Measurements from ENCODE around the gene MOV10. TPM values are rescaled to one million over a fixed set of nuclear protein-coding genes. Genes with fewer than 3 reads are reported as not detected.

MOV10 gene
- total and polyA plus RNA-seq, 2 of the 8 experiments (the other 6 are each of a cell fraction or from before 2014, with no cell fraction given), result 57.3 to 109 TPM

DNA sequence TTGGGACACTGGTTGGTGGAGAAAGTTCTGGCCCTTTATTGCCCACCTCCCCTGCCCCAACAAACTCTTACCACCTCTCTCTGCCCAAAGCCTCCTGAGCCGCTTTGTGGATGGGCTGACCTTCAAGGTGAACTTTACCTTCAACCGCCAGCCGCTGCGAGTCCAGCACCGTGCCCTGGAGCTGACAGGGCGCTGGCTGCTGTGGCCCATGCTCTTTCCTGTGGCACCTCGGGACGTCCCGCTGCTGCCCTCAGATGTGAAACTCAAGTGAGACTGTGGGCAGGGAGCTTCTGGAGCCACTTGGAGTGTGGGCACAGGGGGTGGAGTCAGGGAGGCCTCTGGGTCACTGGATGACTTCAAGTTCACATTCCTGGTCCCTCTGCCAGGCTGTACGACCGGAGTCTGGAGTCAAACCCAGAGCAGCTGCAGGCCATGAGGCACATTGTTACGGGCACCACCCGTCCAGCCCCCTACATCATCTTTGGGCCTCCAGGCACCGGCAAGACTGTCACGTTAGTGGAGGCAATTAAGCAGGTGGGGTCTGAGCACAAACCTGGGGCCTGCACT lies 20.0 kb downstream of the MOV10 start:
- no peak overlapping the region for H3K9ac ChIP-seq (replicated peaks in 1 of 4; ENCODE audit: extremely low read depth in 1 of 4, low read depth in 3 of 4, low read length in 3 of 4)
- H3K27me3 ChIP-seq (replicated peaks in 1 of 4; ENCODE audit: control insufficient read depth in 3 of 4, extremely low read depth in 1 of 4, insufficient read depth in 3 of 4, low read length in 3 of 4), result peaks cover 0 to 2% (median 0%) of the 10 kb centered on the region in 4 experiments; a peak in 1 of 7 replicates
- H3K9me3 ChIP-seq (ENCODE audit: insufficient read depth in 2 of 2, low read depth in 1 of 2, low read length in 1 of 2), result no peaks in the 10 kb centered on the region
- no peak overlapping the region for H2BK20ac ChIP-seq (ENCODE audit: low read length)
- no peak overlapping the region for H3K14ac ChIP-seq (ENCODE audit: insufficient read length)
- H2BK120ac ChIP-seq (replicated peaks; ENCODE audit: low read depth, low read length), result no peak overlapping the region
- no peak overlapping the region for H3K56ac ChIP-seq (replicated peaks; ENCODE audit: insufficient read length, low read depth, low read length)
- FAIRE-seq (no peak), DNase-seq (ENCODE audit: low read depth in 1 of 2, low spot score in 2 of 2) (no peak)
- 92% methylated on average over 15 of the region's 15 CpGs; no CpG with 5 or more reads in 1 of the 2 experiments for WGBS, 2 experiments (ENCODE audit: extremely low coverage in 1 of 2, insufficient coverage in 1 of 2, insufficient read length in 1 of 2, insufficient replicate concordance in 2 of 2, low coverage in 1 of 2, low lambda C conversion rate in 2 of 2, missing lambda C conversion rate in 1 of 2)
- no peak overlapping the region for H2AFZ ChIP-seq (ENCODE audit: low read length)
- no peak overlapping the region for H3K4me2 ChIP-seq (ENCODE audit: insufficient read depth in 1 of 2, low read depth in 2 of 2, low read length in 2 of 2)
- H2BK12ac ChIP-seq (ENCODE audit: low read depth, low read length), result no peak overlapping the region
- no peak overlapping the region for H3K23ac ChIP-seq (ENCODE audit: insufficient read length)
- H3K4me3 ChIP-seq (ENCODE audit: extremely low read depth in 1 of 4, insufficient read depth in 2 of 4, low read depth in 3 of 4, low read length in 4 of 4), result no peak overlapping the region
- H4K20me1 ChIP-seq (replicated peaks in 1 of 2; ENCODE audit: control insufficient read depth in 1 of 2, insufficient read depth in 2 of 2, low read length in 2 of 2), result peaks cover 2 to 16% of the 10 kb centered on the region in 2 experiments
- H3K27ac ChIP-seq (ENCODE audit: low read depth, low read length), result no peak overlapping the region
- no peak overlapping the region for H3K4ac ChIP-seq (replicated peaks; ENCODE audit: insufficient read length, low read depth, low read length)
- no peaks in the 10 kb centered on the region for H3K79me2 ChIP-seq (ENCODE audit: control insufficient read depth in 1 of 2, insufficient read depth in 2 of 2, low read length in 2 of 2)
- H3K4me1 ChIP-seq (replicated peaks in 1 of 4; ENCODE audit: control insufficient read depth in 3 of 4, insufficient read depth in 4 of 4, low read length in 3 of 4), result peaks cover 0 to 13% (median 5%) of the 10 kb centered on the region in 4 experiments; a peak in 4 of 7 replicates
- no peak overlapping the region for H2AK5ac ChIP-seq (ENCODE audit: low read depth, low read length)
- H3K79me1 ChIP-seq (ENCODE audit: low read depth, low read length), result no peaks in the 10 kb centered on the region
- no peak overlapping the region for H2BK5ac ChIP-seq (ENCODE audit: low read depth, low read length)
- no peak overlapping the region for H4K5ac ChIP-seq (ENCODE audit: insufficient read length, low read depth, low read length)
- H3K23me2 ChIP-seq (ENCODE audit: low read depth, low read length), result no peaks in the 10 kb centered on the region
- CTCF ChIA-PET (ENCODE audit: partially characterized antibody), result interaction anchor here (1.2 kb wide), 1 partner anchor 9 kb away, joined by 7 read pairs; no protein-coding TSS in a partner anchor
- POLR2A ChIA-PET (ENCODE audit: partially characterized antibody), result interaction anchor here (3.4 to 6.8 kb wide), 2 partner anchors 9 to 21 kb away, joined by 23 to 76 read pairs; partner anchors contain the start of gene MOV10
- H3K18ac ChIP-seq (ENCODE audit: extremely low read depth, low read length), result no peak overlapping the region
- H3K36me3 ChIP-seq (ENCODE audit: control insufficient read depth in 2 of 4, insufficient read depth in 4 of 4, low read length in 3 of 4), result peaks cover 22 to 56% (median 32%) of the 10 kb centered on the region in 4 experiments
- H4K8ac ChIP-seq (ENCODE audit: extremely low read depth, insufficient read depth, low read length), result no peak overlapping the region
- no peak overlapping the region for H2BK15ac ChIP-seq (ENCODE audit: low read length)
- H4K91ac ChIP-seq (replicated peaks; ENCODE audit: insufficient read length, low read length), result no peak overlapping the region
- TF ChIP-seq CREB1 (IDR thresholded peaks at IDR 0.05), result no peak
- no peak for TF ChIP-seq CBX5 (IDR thresholded peaks at IDR 0.05; ENCODE audit: low read depth, low read length)
- TF ChIP-seq CHD1 (IDR thresholded peaks at IDR 0.05; ENCODE audit: low read depth, low read length), result no peak
- no peak for TF ChIP-seq TAF1 (IDR thresholded peaks at IDR 0.05; ENCODE audit: low read depth, low read length)
- no peak for TF ChIP-seq PHF8 (conservative IDR thresholded peaks at IDR 0.05; ENCODE audit: low read depth, low read length)
- TF ChIP-seq EZH2 (IDR thresholded peaks at IDR 0.05; ENCODE audit: low read depth, low read length, severe bottlenecking), result no peak
- no peak for TF ChIP-seq GABPA (IDR thresholded peaks at IDR 0.05; ENCODE audit: borderline replicate concordance, insufficient read depth, low read length)
- TF ChIP-seq SP2 (IDR thresholded peaks at IDR 0.05; ENCODE audit: low read length), result no peak
- TF ChIP-seq SP4 (IDR thresholded peaks at IDR 0.05; ENCODE audit: low read length), result no peak
- TF ChIP-seq NRF1 (IDR thresholded peaks at IDR 0.05; ENCODE audit: low read depth, low read length), result no peak
- TF ChIP-seq TEAD4 (IDR thresholded peaks at IDR 0.05; ENCODE audit: low read depth, low read length), result no peak
- TF ChIP-seq NANOG (IDR thresholded peaks at IDR 0.05; ENCODE audit: insufficient read depth, low read depth, low read length, poor library complexity, severe bottlenecking), result no peak
- TF ChIP-seq TCF12 (IDR thresholded peaks at IDR 0.05; ENCODE audit: low read depth, low read length), result no peak
- TF ChIP-seq SRF (IDR thresholded peaks at IDR 0.05; ENCODE audit: low read depth, low read length), result no peak
- TF ChIP-seq POU5F1 (IDR thresholded peaks at IDR 0.05; ENCODE audit: low read depth, low read length), result no peak
